Anterior cingulate cortex (tissue), 58 donors: ENCODE data around the gene TULP4.

Experiments used
- DNase-seq, 58 donors: peaks; one replicate each; lab custom pipeline; 2025; lab: John Stamatoyannopoulos, UW

Gene TULP4

GRCh38 chr6:158485431-158485830 is 173.2 kb downstream of the TULP4 start:
- DNase-seq = no peak

- DNase-seq = no peak
These were observed 175.2 kb downstream of the TULP4 start for GRCh38 chr6:158487495-158487894.

DNA sequence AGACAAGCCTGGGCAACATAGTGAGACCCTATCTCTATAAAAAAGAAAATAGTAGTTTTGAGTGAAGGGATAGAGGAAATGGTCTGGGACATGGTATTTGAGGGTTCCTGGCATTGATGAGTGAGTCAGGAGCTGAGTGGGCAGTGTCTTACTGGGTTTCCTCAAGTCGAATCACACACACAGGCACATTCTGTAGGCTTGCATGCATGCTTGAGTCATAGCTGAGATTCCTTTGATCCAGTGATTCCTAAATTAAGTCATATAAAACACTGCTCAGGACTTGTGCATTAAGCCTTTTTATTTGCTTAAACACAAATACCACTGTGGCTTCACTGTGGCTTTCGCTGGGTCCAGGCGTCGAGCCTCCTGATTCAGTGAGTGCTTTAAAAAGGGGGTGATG is 175.8 kb downstream of the TULP4 start:
- peak in 7 of 58 donors; percentile 9 to 48 (median 16) for DNase-seq

DNA sequence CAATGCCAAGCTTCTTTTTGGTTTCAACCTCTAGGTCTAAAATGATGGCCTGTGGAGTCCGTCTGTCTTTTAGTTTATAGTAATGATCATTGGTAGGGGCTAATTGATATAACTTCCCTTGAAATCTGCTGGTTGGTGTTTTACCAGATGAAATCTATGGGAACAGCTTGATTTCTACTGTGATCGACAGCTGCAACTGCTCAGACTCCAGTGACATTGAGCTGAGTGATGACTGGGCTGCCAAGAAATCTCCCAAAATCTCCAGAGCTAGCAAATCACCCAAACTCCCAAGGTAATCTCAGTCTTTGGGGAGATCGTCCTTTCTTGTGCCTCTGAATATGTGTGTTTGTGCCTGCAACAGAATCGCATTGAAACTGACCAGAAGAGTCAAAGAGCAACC is 177.2 kb downstream of the TULP4 start:
- no peak for DNase-seq

GRCh38 chr6:158492881-158493280 is 180.6 kb downstream of the TULP4 start:
- no peak for DNase-seq

- DNase-seq = no peak
These were observed 184.4 kb downstream of the TULP4 start for GRCh38 chr6:158496700-158497099.

- no peak for DNase-seq
These were observed 185.4 kb downstream of the TULP4 start for GRCh38 chr6:158497620-158498019.

DNA sequence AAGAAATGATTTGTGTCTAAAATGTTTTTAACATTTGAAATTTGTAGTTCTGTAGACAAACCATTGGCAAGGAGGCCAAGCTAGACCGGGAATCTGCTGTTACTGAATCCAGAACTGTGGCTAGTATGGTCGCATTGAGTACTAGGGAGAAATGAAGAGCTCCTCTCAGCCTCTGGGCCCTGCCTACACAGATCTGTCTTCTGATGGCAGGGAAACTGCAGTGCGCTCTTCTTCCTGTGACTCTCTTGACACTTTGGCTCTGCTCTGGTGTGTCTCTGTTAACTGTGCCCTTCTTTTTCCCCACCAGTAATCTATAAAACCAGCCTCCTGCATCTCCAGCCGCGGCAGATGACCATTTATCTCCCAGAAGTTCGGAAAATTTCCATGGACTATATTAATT is 186.1 kb downstream of the TULP4 start:
- DNase-seq = no peak

DNA sequence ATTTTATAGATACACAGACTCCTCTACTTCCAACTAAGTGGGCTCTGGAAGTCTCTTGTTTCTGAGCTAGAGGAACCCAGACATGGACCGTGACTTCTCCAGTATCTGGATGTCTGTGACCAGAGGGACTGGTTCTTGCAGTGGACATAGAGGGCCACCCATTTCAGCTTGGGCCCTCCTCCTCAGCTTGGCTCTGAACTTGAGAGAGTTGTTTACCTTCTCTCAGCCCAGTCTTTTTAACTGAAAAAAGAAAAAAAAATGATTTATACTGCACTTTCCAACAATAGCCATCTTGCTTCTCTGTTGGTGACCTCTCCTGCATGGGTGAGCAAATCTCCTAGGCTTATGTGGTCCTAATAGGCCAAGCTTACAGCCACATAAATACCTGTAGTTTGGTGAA is 187.3 kb downstream of the TULP4 start:
- DNase-seq = no peak

- peak in 1 of 58 donors; percentile 9 for DNase-seq
These were observed 187.9 kb downstream of the TULP4 start for GRCh38 chr6:158500016-158500735.

GRCh38 chr6:158501360-158502262 is 189.3 kb downstream of the TULP4 start:
- DNase-seq = peak in 1 of 58 donors; percentile 37

DNA sequence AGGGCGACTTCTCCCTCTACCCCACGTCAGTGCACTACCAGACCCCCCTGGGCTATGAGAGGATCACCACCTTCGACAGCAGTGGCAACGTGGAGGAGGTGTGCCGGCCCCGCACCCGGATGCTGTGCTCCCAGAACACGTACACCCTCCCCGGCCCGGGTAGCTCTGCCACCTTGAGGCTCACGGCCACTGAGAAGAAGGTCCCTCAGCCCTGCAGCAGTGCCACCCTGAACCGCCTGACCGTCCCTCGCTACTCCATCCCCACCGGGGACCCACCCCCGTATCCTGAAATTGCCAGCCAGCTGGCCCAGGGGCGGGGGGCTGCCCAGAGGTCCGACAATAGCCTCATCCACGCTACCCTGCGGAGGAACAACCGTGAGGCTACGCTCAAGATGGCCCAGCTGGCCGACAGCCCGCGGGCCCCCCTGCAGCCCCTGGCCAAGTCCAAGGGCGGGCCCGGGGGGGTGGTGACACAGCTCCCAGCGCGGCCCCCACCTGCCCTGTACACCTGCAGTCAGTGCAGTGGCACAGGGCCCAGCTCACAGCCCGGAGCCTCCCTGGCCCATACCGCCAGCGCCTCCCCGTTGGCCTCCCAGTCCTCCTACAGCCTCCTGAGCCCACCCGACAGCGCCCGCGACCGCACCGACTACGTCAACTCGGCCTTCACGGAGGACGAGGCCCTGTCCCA is 190.1 kb downstream of the TULP4 start:
- DNase-seq = no peak

- no peak for DNase-seq
These were observed 191.0 kb downstream of the TULP4 start for GRCh38 chr6:158503222-158503621.

- no peak for DNase-seq
These were observed 191.6 kb downstream of the TULP4 start for GRCh38 chr6:158503846-158504245.

DNA sequence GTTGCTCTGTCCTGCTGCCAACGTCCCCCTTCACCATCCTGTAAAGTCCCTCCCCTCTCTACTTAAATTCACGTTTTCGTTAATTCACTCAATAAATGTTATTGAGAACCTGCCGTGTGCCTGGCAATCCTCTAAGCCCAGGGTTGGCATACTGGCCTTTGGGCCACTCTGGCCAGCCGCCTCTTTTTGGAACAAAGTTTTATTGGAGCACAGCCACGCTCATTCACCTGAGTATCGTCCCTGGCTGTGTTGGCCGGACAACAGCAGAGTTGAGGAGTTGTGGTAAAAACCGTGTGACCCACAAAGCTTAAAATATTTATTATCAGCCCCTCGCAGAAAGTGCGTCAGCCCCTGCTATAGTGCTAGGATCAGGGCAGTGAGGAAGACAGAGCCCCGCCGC is 192.9 kb downstream of the TULP4 start:
- DNase-seq = no peak

GRCh38 chr6:158506601-158507000 is 194.3 kb downstream of the TULP4 start:
- no peak for DNase-seq

DNA sequence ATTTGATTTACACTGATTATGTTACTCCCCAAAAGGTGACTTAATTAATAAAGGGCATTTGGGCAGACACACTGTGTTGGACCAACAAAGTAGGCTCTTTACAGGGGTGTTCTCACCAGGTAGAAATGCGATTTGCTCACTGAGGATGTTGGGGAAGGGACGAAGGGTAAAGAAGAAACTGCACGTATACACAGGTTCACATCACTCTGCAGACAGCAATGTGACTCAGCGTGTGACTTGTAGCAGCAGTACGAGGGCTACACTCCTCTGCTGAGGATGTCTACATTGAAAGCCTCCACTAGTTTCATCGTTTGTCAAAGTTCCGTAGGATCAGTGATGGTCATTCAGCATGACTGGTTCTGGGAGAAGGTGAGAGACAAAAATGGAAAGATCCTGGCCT is 194.9 kb downstream of the TULP4 start:
- DNase-seq = no peak

- no peak for DNase-seq
These were observed 196.2 kb downstream of the TULP4 start for GRCh38 chr6:158508450-158508849.

GRCh38 chr6:158509465-158509864 is 197.2 kb downstream of the TULP4 start:
- DNase-seq = no peak

DNA sequence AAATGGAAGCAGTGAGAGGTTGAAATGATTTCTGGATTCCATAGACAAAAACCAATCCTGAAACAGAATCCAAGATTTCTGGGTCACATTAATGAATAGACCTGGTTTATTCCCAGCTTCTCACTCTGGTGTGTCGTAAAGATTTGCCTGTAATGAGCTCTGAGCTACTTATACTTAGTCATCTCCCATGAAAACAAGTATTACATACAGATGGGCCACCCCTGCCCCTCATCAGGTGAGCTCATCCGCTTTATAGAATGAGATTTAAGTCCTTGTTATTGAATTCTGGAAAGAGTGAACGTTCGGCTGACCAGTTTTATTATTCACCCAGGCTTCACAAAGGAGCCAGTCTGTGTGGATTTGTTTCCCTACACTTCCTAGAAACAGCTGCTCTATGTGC is 200.5 kb downstream of the TULP4 start:
- DNase-seq = no peak

- no peak for DNase-seq
These were observed 201.9 kb downstream of the TULP4 start for GRCh38 chr6:158514176-158514575.
